ENCODE measurements around the gene PERP.
A peak's percentile ranks its signal among the peaks of the same experiment; 100 is the strongest.
"Not testable (repeated sequence)": the region's sequence is repeated elsewhere in the genome, so short reads cannot be mapped to it uniquely, and the experiment has no call there.

PERP gene

DNA sequence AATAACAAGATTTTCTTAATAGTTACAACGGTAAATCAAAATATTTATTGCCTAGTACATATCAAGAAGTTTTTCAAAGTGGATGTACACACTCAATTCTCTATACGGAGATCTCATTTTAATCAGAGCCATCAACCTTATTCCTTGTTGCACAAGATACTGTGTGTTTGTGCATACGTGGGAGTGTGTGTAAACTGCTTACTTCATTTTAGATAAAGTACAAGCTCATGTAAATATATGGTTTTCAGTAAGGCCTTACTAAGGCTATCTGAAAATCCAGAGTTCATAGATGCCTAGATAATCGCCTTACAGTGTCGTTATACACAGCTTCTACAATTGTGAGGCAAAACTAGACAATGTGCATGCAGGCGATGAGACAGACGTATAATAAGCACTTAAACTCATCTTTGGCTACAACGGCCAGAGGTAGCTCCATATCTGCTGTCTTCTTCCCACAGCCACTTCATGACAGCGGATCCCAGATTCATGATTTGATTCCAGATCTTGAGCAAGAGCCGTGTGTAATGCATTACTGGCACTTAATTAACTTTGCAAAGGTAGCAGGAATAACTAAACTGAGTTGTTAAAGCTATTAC, 2.5 kb downstream of the PERP start:
- no peak for DNase-seq

DNA sequence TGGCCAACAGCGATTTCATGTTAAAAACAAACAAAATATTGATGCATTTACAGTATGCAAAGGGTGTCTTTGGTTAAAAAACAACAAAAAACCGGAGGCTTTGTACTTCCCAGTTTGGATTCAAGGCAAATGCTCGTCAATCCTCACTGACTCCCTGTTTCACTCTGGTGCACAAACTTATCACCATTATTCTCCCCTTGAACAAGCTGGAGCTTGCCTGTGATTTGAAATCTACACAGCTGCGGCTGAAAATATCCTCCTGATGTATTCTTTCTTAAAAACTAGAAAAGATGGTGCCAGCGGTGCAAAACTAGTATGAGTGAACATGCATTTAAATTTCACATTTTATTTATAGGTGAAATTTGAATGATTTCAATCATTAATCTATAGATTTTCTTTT, 3.3 kb downstream of the PERP start:
- DNase-seq: no peak

DNA sequence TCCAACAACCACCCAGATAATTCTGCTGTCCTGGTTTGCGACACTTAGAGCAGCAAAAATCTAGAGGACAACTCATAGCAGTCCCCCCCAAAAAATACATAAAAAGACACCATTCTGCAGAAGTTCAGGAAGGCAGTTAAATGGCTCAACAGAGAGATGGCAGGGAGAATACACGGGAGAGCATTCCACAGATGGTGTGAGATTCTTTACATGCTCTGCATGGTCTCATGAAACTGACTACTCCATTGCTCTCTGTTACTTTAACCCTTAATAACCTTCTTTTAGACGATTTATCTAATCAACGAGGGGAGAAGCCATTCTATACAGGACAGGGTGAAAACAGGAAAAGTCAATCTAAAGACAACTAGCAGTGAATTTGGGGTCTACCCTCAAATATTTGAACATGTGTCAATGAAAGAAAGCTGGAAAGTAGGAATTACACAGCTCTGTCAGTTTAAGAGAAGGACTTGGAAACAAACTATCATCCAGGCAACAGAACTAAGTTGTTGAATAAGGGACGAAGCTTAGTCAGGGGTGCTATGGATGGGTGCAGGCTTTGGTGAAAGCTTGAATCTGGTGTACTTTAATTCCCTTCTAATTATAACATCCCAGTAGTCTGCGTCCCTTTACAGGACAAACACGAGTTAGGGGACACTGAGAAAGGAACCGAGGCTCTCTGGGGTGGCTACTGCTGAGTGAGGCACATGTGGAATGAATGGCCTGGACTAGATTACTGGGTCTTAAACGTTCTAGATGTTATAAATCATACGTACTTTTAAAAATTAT, 5.1 kb downstream of the PERP start:
- no peak for DNase-seq

DNA sequence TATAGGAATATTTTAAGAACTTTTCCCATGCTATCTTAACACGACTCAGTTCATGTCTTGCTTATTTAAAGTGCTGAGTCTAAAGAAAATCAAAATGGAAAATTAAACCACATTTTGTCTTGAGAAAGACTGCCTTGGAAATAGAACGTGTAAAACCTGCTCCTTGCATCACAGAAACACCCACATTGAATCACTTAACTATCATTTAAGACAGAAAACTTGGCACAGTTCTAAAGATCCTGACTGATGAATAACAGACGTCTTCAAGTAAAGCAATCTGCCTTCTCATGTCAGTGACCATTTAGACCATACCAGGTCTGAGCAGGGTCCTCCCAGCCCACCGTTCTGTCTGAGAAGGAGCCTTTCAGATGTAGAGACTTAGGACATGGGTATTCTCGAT, 7.4 kb downstream of the PERP start:
- no peak for DNase-seq

DNA sequence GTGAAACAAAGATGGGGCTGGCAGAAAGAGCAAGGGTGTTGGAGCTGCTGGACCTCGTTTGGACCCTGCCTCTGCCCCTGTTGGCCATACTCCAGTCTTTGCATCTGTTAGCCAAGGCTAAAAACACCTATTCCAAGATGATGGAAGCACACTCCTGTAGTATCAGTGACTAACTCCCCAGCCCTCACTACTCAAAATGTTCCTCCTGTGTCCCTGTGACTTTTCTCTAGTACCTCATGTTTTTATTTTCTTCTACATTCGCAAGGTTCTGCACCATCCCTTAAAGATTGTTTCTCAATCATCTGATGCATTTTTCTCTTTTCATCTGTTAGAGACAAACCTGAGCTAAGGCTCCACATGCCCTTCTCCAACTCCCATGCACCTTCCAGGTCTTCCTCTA, 8.9 kb downstream of the PERP start:
- DNase-seq: no peak

DNA sequence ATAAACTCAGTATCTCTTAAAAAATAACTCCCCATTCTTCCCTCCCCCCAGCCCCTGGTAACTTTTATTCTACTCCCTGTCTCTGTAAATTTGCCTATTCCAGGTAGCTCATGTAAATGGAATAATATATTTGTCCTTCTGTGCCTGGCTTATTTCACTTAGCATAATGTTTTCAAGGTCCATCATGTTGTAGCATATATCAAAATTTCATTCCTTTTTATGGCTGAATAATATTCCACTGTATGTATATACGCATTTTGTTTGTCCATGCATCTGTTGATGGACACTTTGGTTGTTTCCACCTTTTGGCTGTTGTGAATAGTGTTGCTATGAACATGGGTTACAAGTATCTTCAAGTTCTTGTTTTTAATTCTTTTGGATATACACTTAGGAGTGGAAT, 13.0 kb downstream of the PERP start:
- no peak for DNase-seq

DNA sequence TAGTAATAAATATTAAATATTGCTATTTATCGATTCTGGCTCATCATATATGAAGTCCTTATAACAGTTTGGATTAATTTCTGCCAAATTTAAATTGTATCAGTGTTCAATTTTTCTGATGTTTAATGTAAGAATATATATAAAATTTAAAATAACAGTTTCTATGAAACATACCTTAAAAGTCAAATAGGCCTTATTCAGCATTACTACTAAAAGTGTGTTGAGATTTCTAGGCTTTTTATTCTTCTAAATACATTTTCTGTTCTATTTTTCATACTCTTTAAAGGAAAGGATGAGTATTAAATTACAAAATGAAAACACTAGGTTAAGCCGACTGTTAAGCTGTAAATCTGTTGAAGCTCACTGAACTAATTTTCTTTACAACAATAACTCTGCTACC, 13.6 kb downstream of the PERP start:
- DNase-seq: no peak

DNA sequence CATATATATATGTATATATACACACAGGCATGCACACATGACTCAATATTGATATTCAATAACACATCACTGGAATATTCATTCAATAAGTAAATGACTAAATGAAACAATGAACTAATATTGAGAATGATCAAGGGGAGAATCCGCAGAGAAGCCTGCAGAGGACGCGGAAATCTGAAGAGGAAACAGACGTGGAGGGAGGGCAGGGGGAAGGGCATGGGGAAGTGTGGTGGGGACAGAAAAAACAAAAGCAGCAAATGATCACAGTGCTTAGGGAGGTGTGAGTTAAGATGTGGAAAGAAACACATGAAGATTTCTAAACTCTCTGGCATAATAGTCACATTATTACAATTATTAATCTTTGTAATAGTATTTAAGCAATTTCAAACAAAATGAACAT, 14.5 kb downstream of the PERP start:
- peak; percentile 20 to 36 for DNase-seq

DNA sequence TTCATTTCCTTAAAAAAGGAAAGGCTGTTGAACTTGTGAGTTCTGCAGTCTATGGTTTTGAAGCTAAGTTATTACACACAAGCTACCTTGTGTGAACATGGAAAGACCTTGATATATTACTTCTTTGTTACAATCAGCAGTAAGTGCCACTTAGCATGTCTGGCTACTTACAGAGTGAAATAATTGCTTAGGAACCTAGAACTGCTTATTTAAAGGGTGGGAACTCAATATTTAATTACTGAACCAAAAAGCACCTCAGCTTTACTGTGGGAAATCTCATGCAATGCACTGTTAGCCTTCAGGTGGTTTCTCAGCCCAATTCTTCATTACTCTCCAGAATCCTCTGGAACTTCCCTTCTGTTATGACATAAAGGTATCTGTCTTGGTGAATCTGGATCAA, 17.9 kb downstream of the PERP start:
- DNase-seq: no peak

DNA sequence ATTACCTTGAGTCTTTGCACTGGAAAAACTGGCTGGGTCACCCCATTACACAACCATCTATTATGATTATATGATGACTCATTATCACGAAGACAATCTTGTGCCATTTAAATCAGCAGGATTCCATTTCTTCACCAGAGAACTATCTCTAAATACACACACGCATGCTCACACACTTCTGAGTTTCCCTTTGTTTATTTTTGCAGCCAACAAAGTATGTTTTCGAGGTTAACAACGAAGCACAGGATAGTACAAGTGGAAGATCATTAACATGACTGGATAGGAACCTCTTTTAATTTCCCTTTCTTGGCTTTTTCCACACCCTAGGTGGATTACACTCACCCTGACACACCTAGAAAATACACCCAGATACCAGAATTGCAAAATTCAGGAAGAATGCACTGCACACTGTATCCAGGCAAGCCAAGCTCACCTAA, 18.9 kb downstream of the PERP start:
- DNase-seq: no peak

DNA sequence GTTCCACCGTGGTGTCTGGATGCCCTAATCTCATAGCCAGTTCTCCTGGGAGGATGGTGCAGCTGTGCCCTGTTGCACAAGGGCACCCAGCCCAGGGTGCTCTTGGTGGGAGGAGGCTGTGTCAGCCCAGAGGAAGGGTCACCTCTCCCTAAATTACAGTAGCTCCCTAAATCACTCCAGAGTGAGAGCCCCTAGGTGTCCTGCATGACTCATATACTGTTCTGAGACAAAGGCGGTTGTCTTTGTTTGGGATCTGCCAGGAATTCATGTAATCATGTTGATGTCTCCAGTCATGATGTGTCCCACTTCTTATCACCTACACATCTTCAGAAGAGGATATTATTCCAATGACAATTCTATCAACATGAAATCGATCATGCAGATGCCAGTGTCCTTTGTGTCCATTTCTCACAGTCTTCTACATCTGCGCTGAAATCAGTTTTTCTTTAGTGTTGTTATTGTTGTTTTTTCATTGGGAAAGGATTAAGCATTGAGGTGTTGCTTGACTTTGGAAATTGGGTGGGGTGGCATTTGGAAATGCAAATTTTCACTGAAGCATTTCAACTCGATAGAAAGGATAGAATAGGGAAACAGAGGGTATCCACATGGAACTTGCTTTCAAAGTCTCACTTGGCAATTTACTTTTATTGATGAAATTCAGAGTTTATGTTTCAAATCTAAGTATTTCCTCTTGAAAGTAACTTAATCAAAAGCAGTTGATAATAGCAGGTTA, 19.5 kb downstream of the PERP start:
- no peak for DNase-seq

DNA sequence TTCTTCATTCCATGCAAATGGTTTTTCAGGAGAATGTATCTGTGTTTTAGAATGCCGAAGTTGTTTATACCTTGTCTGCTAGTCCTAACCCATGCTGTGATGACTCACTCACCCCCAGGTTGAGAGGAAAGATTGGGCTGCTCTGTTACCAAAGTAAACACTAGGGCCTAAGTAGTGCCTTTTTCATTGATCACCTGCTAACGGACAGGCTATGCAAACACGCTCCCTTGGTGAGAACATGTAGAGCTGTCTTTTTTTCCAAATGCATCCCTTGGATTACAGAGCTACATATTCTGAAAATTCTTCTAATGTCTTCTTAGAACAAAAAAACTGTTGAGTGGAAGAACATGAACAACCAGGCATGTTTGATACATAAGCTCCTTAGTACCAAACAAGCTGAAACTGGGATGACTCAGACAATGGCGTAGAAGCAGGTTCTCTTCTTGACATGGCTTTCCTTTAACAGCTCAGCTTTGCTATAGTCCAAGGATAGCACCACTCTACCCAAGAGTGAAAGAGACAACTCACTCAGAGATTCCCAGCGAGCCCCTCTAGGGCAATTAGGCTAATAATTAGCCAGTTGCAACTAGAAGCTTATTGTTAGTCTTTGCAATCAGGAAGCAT, 20.5 kb downstream of the PERP start:
- DNase-seq: no peak

DNA sequence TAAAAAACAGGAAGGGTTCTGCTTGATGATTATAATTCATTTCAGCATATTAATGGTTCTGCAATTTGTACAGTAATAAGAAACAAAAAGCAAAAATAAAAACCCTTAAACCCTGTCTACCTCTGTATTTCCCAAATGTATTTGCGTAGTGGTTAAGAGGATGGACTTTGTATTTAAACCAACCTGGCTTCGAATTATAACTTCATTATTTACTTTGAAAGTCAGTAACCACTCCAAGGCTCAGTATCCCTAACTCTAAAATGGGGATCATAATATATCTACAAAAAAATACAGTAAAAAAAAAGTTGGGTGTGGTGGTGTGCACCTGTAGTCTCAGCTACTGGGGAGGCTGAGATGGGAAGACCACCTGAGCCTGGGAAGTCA, 21.4 kb downstream of the PERP start:
- no peak for DNase-seq

DNA sequence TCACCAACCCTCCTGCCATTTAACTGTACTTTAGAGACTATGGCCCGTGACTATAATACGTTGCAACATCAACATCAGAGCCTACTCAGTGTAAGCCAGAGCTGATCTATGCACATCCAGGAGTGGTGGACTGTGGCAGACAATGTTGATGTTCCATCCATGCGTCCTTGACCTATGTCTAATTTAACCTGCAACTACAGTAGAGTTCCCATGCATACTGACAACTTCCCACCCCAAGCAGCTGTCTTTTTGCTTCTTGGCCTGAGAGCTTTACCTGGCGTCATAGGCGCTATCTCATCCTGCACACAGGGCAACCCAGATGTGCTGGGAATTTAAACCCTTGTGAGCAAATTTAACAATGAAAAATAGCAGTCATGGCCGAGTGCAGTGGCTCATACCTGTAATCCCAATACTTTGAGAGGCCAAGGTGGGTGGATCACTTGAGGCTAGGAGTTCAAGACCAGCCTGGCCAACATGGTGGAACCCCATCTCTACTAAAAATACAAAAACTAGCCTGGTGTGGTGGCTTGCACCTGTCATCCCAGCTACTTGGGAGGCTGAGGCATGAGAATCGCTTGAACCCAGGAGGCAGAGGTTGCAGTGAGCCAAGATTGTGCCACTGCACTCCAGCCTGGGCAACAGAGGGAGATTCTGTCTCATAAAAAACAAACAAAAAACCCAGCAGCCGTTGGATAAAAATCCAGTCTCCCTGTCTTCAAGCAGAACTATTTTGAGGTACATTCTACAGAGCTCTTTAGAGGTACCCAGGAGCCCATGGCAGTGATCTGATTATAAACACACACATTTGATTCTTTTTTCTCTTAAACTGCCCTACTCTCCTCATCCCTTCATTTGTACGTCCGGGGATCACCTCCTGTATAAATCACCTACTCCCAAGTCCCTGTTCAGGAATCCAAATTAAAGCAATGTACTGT, 22.0 kb downstream of the PERP start:
- DNase-seq: no peak

DNA sequence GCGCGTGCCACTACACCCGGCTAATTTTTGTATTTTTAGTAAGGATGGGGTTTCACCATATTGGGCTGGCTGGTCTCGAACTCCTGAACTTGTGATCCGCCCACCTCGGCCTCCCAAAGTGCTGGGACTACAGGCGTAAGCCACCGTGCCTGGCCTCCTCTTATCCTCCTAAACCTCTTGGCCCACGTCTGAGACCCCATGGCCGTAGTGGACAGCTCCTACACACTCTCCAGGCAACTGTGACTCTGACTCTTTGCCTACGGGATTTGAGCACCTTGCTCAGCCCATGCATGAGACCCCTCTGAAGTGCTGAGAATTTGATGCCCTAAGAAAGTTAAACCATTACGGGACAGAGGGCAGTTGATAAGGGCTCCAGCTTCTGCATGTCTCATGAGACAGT, 25.0 kb downstream of the PERP start:
- DNase-seq: no peak

DNA sequence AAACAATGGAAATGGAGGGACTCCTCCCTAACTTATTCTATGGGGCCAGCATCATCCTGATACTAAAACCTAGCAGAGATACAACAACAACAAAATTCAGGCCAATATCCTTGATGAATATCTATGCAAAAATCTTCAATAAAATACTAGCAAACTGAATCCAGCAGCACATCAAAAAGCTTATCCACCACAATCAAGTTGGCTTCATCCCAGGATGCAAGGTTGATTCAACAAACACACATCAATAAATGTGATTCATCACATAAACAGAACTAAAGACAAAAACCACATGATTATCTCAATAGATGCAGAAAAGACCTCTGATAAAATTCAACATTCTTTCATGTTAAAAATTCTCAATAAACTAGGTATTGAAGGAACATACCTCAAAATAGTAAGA, 27.7 kb downstream of the PERP start:
- DNase-seq: not testable (repeated sequence)

DNA sequence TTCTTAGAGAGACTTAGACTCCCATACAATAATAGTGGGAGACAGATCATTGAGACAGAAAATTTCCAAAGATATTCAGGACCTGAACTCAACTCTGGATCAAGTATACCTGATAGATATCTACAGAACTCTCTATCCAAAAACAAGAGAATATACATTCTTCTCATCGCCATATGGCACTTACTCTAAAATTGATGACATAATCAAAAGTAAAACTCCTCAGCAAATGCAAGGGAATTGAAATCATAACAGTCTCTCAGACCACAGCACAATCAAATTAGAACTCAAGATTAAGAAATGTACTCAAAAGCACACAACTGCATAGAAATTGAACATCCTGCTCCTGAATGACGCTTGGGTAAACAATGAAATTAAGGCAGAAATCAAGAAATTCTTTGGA, 28.7 kb downstream of the PERP start:
- no peak for DNase-seq

DNA sequence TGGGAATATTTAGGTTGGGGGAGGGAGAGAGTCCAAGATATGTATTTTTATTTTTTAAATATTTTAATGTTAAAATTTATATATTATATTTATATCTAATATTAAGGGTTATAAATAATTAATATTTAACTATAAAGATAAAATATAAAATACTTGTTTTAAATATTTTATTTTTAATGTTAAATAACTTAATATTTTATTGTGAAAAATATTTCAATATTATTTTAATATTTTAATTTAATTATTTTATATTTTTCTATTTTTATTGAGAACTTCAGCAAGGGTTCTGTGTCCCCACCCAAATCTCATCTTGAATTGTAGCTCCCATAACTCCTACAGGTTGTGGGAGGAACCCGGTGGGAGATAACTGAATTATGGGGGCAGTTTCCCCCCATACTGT, 34.0 kb downstream of the PERP start:
- no peak for DNase-seq

DNA sequence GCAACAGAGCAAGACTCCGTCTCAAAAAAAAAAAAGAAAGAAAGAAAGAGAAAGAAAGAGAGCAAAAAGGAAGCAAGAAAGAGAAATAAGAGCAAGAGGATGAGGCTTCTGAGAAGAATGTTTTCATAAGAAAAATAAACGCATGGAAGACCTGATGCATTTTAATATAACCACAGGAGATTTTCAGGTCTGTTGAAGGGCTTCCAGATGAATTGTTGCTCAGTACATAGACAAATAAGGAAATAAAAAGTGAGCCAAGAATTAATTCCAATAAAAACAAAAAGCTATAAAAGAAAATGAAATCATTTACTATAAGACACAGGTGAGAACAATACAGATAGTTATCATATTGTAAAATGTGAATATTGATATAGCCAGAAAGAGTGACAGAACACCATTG, 43.5 kb downstream of the PERP start:
- DNase-seq: no peak

DNA sequence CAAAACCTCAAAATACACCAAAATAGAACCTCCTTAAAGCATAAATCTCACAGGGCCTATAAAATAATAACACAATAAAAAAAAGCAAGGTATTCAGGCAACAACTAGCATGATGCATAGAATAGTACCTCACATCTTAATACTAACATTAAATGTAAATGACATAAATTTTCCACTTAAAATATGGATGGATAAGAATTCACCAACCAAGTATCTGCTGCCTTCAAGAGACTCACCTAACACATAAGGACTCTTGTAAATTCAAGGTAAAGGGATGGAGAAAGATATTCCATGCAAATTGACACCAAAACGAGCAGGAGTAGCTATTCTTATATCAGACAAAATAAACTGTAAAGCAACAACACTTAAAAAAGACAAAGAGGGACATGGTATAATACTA, 52.2 kb downstream of the PERP start:
- no peak for DNase-seq

DNA sequence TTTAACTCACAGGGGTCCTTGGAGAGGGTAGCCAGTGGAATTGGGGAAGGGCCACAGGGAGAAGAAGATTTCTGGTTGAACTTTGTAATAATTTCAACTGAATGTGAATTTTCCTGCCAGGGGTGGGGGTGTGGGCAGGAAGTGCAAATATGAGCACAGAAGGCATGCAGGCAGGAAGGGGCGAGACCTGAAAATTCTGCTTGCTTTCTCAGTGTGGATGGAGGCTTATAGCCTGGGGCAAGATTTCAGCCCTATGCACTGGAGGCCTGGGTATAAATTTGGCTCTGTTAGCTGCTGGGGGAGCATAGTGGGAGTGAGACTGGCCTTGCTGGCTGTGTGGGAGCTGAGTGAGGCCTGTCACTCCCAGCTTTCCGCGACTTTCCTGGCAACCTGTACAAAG, 54.4 kb downstream of the PERP start:
- no peak for DNase-seq

DNA sequence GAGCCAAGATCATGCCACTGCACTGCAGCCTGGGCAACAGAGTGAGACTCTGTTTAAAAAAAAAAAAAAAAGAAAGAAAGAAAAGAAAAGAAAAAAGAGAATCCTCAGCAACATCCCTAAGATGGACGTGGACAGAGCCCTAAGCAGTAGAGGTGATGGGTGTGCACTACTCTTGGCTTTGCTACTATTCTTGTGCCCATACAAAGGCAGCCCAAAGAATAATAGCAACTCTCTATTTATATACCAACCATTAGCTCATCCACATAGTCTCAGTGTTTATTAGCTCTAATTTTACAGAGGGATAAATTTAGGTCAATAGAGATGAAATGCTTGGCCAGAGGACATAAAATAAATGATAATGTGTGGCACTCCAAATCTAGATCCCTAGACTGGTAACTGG, 62.2 kb downstream of the PERP start:
- DNase-seq: no peak

DNA sequence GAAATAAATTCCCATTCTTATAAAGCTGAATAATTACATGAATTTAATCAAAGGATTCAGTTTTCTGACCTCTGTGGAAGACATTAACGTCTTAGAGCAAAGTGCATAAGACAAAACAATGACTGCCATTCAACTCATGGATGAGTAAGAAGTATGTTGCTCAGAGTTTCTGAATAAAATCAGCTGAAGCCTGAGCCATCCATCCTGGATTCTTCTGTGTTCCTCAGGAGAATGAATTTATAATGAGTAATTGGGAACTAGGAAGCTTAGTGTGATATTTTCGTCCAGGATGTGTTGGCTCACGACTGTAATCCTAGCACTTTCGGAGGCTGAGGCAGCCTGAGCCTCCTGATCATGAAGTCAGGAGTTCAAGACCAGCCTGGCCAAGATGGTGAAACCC, 62.8 kb downstream of the PERP start:
- DNase-seq: no peak
